IMR-90 (cell line): Measurements from ENCODE around the gene MMP3. TPM values are rescaled to one million over a fixed set of nuclear protein-coding genes. Genes with fewer than 3 reads are reported as not detected.

Experiments
- ATAC-seq: fragments of 200-7000 bp; cut with Tn5 transposase; 2 replicates; pipeline ENCODE4 v1.9.1; 2020; ENCODE audit warnings: low read depth, mild to moderate bottlenecking, moderate library complexity
- BruUV-seq: library from RNA; stranded (reverse); fragments of 400-500 nt; replicated peaks from 2 replicates; lab custom pipeline; 2021; lab: Mats Ljungman, UMichigan
- CTCF ChIA-PET: fragments of 300-600 bp; formaldehyde crosslinking; extraction: SDS; loops from one replicate; lab custom pipeline; 2021; ENCODE audit warnings: antibody characterized with exemption; lab: Yijun Ruan, JAX
- POLR2A ChIA-PET: fragments of 300-600 bp; sonication (Branson Sonifier 250); formaldehyde crosslinking; loops from one replicate; lab custom pipeline; 2022; ENCODE audit warnings: antibody characterized with exemption; ENCODE audit not compliant: unreplicated experiment; lab: Charles Lee
- DNase-seq: peaks from one replicate; pipeline ENCODE4 v3.0.0; 2013
- H2AFZ ChIP-seq: replicated peaks from 2 replicates; pipeline ENCODE3; 2013; ENCODE audit warnings: low read length, mild to moderate bottlenecking; ENCODE audit not compliant: poor library complexity
- H2AK5ac ChIP-seq: 2 replicates; pipeline ENCODE4 v1.6.1; 2013; ENCODE audit warnings: low read depth, low read length, inconsistent platforms
- H2AK9ac ChIP-seq: replicated peaks from 2 replicates; pipeline ENCODE3; 2013; ENCODE audit warnings: mild to moderate bottlenecking, low read depth, low read length, moderate library complexity; ENCODE audit not compliant: poor library complexity
- H2BK120ac ChIP-seq: 2 replicates; pipeline ENCODE4 v1.6.1; 2013; ENCODE audit warnings: low read depth, low read length, inconsistent platforms
- H2BK15ac ChIP-seq: 3 replicates; pipeline ENCODE4 v1.6.1; 2013; ENCODE audit warnings: low read depth, low read length, inconsistent platforms
- H2BK20ac ChIP-seq: 2 replicates; pipeline ENCODE4 v1.6.1; 2013; ENCODE audit warnings: low read depth, mild to moderate bottlenecking, inconsistent platforms, low read length, moderate library complexity
- H2BK5ac ChIP-seq: 2 replicates; pipeline ENCODE4 v1.6.1; 2013; ENCODE audit warnings: mild to moderate bottlenecking, low read depth, low read length, inconsistent platforms; ENCODE audit not compliant: poor library complexity, severe bottlenecking
- H3K14ac ChIP-seq: replicated peaks from 2 replicates; pipeline ENCODE4 v1.6.1; 2013; ENCODE audit warnings: low read depth, low read length, inconsistent platforms
- H3K18ac ChIP-seq: 2 replicates; pipeline ENCODE4 v1.6.1; 2013; ENCODE audit warnings: low read depth, low read length, control low read depth
- H3K23ac ChIP-seq: 2 replicates; pipeline ENCODE4 v1.6.1; 2013; ENCODE audit warnings: low read depth, low read length, inconsistent platforms
- H3K27ac ChIP-seq: 2 replicates; pipeline ENCODE4 v1.5.1; 2013; ENCODE audit warnings: mild to moderate bottlenecking, control low read depth, low read length; ENCODE audit not compliant: insufficient read depth
- H3K27me3 ChIP-seq: 2 replicates; pipeline ENCODE4 v1.6.1; 2013; ENCODE audit warnings: low read length; ENCODE audit not compliant: control insufficient read depth, insufficient read depth
- H3K36me3 ChIP-seq: 2 replicates; pipeline ENCODE4 v1.6.1; 2013; ENCODE audit warnings: low read length, mixed read lengths; ENCODE audit not compliant: control insufficient read depth, insufficient read depth
- H3K4ac ChIP-seq: 2 replicates; pipeline ENCODE4 v1.6.1; 2013; ENCODE audit warnings: low read depth, low read length, inconsistent platforms
- H3K4me1 ChIP-seq: 2 replicates; pipeline ENCODE4 v1.6.1; 2013; ENCODE audit warnings: low read length, mixed read lengths; ENCODE audit not compliant: control insufficient read depth, insufficient read depth
- H3K4me2 ChIP-seq: 2 replicates; pipeline ENCODE4 v1.6.1; 2013; ENCODE audit warnings: low read depth, mild to moderate bottlenecking, control low read depth, low read length, moderate library complexity
- H3K4me3 ChIP-seq: 2 replicates; pipeline ENCODE4 v1.5.1; 2013; ENCODE audit warnings: low read depth, mild to moderate bottlenecking, control low read depth, low read length, moderate library complexity; ENCODE audit not compliant: insufficient read depth
- H3K56ac ChIP-seq: 2 replicates; pipeline ENCODE4 v1.6.1; 2013; ENCODE audit warnings: low read length, inconsistent platforms; ENCODE audit not compliant: insufficient read depth; ENCODE audit errors: extremely low read depth
- H3K79me1 ChIP-seq, 2 experiments: 2 replicates each; pipeline ENCODE4 v1.6.1; 2013; ENCODE audit warnings: low read length in 2 of 2, inconsistent platforms in 1 of 2, low read depth in 1 of 2
- H3K9ac ChIP-seq: 2 replicates; pipeline ENCODE4 v1.6.1; 2013; ENCODE audit warnings: low read depth, low read length, control low read depth
- H3K9me1 ChIP-seq: 2 replicates; pipeline ENCODE4 v1.6.1; 2013; ENCODE audit warnings: low read length, inconsistent platforms; ENCODE audit not compliant: insufficient read depth
- H3K9me3 ChIP-seq: 2 replicates; pipeline ENCODE4 v1.6.1; 2013; ENCODE audit warnings: low read length; ENCODE audit not compliant: control insufficient read depth, insufficient read depth
- H4K20me1 ChIP-seq: 2 replicates; pipeline ENCODE4 v1.6.1; 2013; ENCODE audit warnings: low read length, inconsistent platforms; ENCODE audit not compliant: insufficient read depth
- H4K5ac ChIP-seq: 2 replicates; pipeline ENCODE4 v1.6.1; 2013; ENCODE audit warnings: mild to moderate bottlenecking, low read depth, low read length, control low read depth
- H4K8ac ChIP-seq, 2 experiments: 2 replicates each; pipeline ENCODE4 v1.6.1; 2013; ENCODE audit warnings: low read depth in 2 of 2, low read length in 2 of 2, control low read depth in 1 of 2, inconsistent platforms in 1 of 2
- H4K91ac ChIP-seq: 2 replicates; pipeline ENCODE4 v1.6.1; 2013; ENCODE audit warnings: low read depth, low read length, inconsistent platforms; ENCODE audit not compliant: insufficient read depth
- BHLHE40 ChIP-seq: fragments of 150-350 bp; IDR thresholded peaks from 2 replicates; pipeline ENCODE4 v1.6.1; 2016; ENCODE audit warnings: mild to moderate bottlenecking, low read depth, low read length
- CEBPB ChIP-seq: IDR thresholded peaks from 2 replicates; pipeline ENCODE4 v1.6.1; 2012; ENCODE audit warnings: low read depth, low read length, improper control_type of control experiment
- CHD1 ChIP-seq: IDR thresholded peaks from 2 replicates; pipeline ENCODE4 v1.6.1; 2012; ENCODE audit warnings: low read depth, low read length, improper control_type of control experiment
- CTCF ChIP-seq: conservative IDR thresholded peaks from 2 replicates; pipeline ENCODE4 v1.5.1; 2012; ENCODE audit warnings: mild to moderate bottlenecking, low read depth, low read length, improper control_type of control experiment
- ELK1 ChIP-seq: fragments of 150-350 bp; IDR thresholded peaks from 2 replicates; pipeline ENCODE4 v1.6.1; 2016; ENCODE audit warnings: low read depth, mild to moderate bottlenecking, low read length, moderate library complexity, borderline replicate concordance
- MAFK ChIP-seq: IDR thresholded peaks from 2 replicates; pipeline ENCODE4 v1.6.1; 2012; ENCODE audit warnings: low read depth, low read length, improper control_type of control experiment
- MAZ ChIP-seq: IDR thresholded peaks from 2 replicates; pipeline ENCODE4 v1.6.1; 2012; ENCODE audit warnings: low read depth, mild to moderate bottlenecking, low read length, improper control_type of control experiment, moderate library complexity, borderline replicate concordance
- MXI1 ChIP-seq: IDR thresholded peaks from 2 replicates; pipeline ENCODE4 v1.6.1; 2012; ENCODE audit warnings: low read depth, mild to moderate bottlenecking, low read length, moderate library complexity, borderline replicate concordance
- NFE2L2 ChIP-seq: fragments of 150-350 bp; IDR thresholded peaks from 2 replicates; pipeline ENCODE4 v1.6.1; 2016; ENCODE audit warnings: low read depth, mild to moderate bottlenecking, low read length
- RAD21 ChIP-seq: IDR thresholded peaks from 2 replicates; pipeline ENCODE4 v1.6.1; 2012; ENCODE audit warnings: low read length, improper control_type of control experiment
- RCOR1 ChIP-seq: IDR thresholded peaks from 2 replicates; pipeline ENCODE4 v1.6.1; 2012; ENCODE audit warnings: mild to moderate bottlenecking, low read length, improper control_type of control experiment; ENCODE audit not compliant: insufficient replicate concordance
- RFX5 ChIP-seq: IDR thresholded peaks from 2 replicates; pipeline ENCODE4 v1.8.0; 2012; ENCODE audit warnings: low read depth, mild to moderate bottlenecking, low read length, moderate library complexity
- SMC3 ChIP-seq: fragments of 150-350 bp; IDR thresholded peaks from 2 replicates; pipeline ENCODE4 v1.6.1; 2016; ENCODE audit warnings: low read depth, mild to moderate bottlenecking, antibody characterized with exemption, low read length, moderate library complexity
- USF2 ChIP-seq: fragments of 150-350 bp; IDR thresholded peaks from 2 replicates; pipeline ENCODE4 v1.6.1; 2017; ENCODE audit warnings: mild to moderate bottlenecking, antibody characterized with exemption, low read length, low read depth
- WGBS, 2 experiments: methylation state at CpG; one replicate each; pipeline versions ENCODE4 v1.1.5 to v1.1.7; 2013; ENCODE audit warnings: missing lambda C conversion rate in 2 of 2; ENCODE audit not compliant: insufficient read length in 1 of 2; ENCODE audit errors: extremely low coverage in 2 of 2; 5-methylcytosine and 5-hydroxymethylcytosine counted together
- dilution Hi-C: fragments of 300-500 bp; cut with HindIII; formaldehyde crosslinking; loops from one replicate; pipeline ENCODE4 v1.14.3; 2018; ENCODE audit warnings: low sequenced_read_pairs; ENCODE audit not compliant: unreplicated experiment
- in situ Hi-C: fragments of 300-500 bp; cut with MboI; formaldehyde crosslinking; loops from 3 replicates; pipeline ENCODE4 v1.14.3; 2019; ENCODE audit warnings: low sequenced_read_pairs, inconsistent platforms, mixed read lengths
- intact Hi-C: fragments of 100-400 bp; cut with micrococcal nuclease; formaldehyde crosslinking; loops from 2 replicates; pipeline ENCODE4 v1.10.0; 2022
- polyA plus RNA-seq, 3 experiments: library from polyadenylated mRNA; depleted of rRNA; stranded (reverse); fragments of >200 nt; gene quantifications; 2 replicates each; pipeline ENCODE4 v1.2.3, GENCODE V29; 2012; ENCODE audit warnings: low replicate concordance in 1 of 3
- total RNA-seq: library from RNA; depleted of rRNA; stranded (reverse); fragments of >200 nt; gene quantifications from 2 replicates; pipeline ENCODE4 v1.2.3, GENCODE V29; 2012

Gene MMP3
- total and polyA plus RNA-seq, 2 of the 4 experiments (the other 2 are of a cell fraction): under 0.01 to 0.39 TPM

GRCh38 chr11:102891736-102892135 is 48.3 kb upstream of the MMP3 start:
- POLR2A ChIA-PET: interaction anchor here (0.6 kb wide), 1 partner anchor 9 kb away, joined by 3 read pairs; no protein-coding TSS in a partner anchor
- intact Hi-C loops: no loop called here
- peaks cover 17% of the 10 kb centered on the region for H3K27me3 ChIP-seq
- no peak overlapping the region for H2BK5ac ChIP-seq
- no peak overlapping the region for H4K91ac ChIP-seq
- no CpG with 5 or more reads among the region's 1 CpG for WGBS, 2 experiments
- H3K18ac ChIP-seq: no peak overlapping the region
- H3K9me3 ChIP-seq: no peaks in the 10 kb centered on the region
- no peaks in the 10 kb centered on the region for H3K4me1 ChIP-seq
- dilution Hi-C loops: no loop called here
- no peak overlapping the region for H3K9ac ChIP-seq
- no TSS peak for BruUV-seq
- no peak overlapping the region for H2BK15ac ChIP-seq
- H3K4me3 ChIP-seq: no peak overlapping the region
- no peak overlapping the region for H4K8ac ChIP-seq
- CTCF ChIA-PET: interaction anchor here (0.6 to 1.2 kb wide), 2 partner anchors 23 to 53 kb away, joined by 4 read pairs; no protein-coding TSS in a partner anchor
- H3K14ac ChIP-seq: no peak overlapping the region
- no peak overlapping the region for H2BK20ac ChIP-seq
- H2AFZ ChIP-seq: no peak overlapping the region
- no peaks in the 10 kb centered on the region for H3K9me1 ChIP-seq
- H2AK9ac ChIP-seq: no peak overlapping the region
- TF ChIP-seq RFX5 (no peak), USF2 (no peak), MXI1 (no peak), BHLHE40 (no peak), MAZ (no peak), RAD21 (no peak), MAFK (no peak), CHD1 (no peak), RCOR1 (no peak), NFE2L2 (no peak), CTCF (no peak), ELK1 (no peak), SMC3 (no peak), CEBPB (no peak)
- H2BK120ac ChIP-seq: no peak overlapping the region
- H3K4me2 ChIP-seq: no peak overlapping the region
- in situ Hi-C loops: no loop called here
- H2AK5ac ChIP-seq: no peak overlapping the region
- H3K27ac ChIP-seq: no peak overlapping the region
- H3K4ac ChIP-seq: no peak overlapping the region
- H4K5ac ChIP-seq: no peak overlapping the region
- no peak overlapping the region for H3K56ac ChIP-seq
- no peaks in the 10 kb centered on the region for H3K79me1 ChIP-seq
- no peak for DNase-seq
- peak; percentile 32; the same call in 1 of the 2 replicates for ATAC-seq
- no peaks in the 10 kb centered on the region for H4K20me1 ChIP-seq
- H3K36me3 ChIP-seq: no peaks in the 10 kb centered on the region
- H3K23ac ChIP-seq: no peak overlapping the region
